CD4-positive, alpha-beta T cell treated with Interleukin-12 subunit alpha and Interleukin-12 subunit beta, for 1 hour (primary cell): ENCODE results near the gene SLX9.

Experiments
- DNase-seq: peaks from one replicate; pipeline ENCODE4 v3.0.0-alpha.2; 2020

Gene SLX9

DNA sequence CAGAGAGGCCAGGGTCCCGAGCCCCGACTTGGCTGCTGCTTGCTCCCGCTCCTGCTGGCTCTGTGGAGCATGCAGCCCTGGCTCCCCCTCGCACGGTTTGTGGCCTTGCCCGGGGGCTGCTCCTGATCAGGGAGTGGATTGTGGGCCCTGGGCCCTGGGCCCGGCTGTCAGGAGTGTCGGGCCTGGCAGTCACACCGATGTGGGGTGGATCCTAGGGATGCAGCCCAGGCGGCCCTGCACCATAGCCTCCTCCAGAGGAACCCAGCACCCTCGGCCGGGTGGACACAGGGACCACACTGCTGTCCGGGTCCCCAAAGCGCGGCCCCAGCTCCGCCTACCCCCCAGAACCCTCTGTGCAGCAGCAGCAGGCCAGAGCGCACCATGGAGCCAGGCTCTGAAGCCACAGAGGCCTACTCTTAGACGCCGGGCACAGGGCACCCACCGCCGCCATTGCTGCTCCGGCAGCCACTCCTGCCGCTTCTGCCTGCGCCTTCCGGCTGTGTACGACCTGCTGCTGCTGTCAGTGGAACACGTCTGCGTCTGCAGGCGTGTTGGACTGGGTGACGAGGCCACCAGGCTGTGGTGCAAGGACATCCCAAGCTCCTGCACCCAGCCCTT, 9.4 kb downstream of the SLX9 start:
- DNase-seq, result no peak

DNA sequence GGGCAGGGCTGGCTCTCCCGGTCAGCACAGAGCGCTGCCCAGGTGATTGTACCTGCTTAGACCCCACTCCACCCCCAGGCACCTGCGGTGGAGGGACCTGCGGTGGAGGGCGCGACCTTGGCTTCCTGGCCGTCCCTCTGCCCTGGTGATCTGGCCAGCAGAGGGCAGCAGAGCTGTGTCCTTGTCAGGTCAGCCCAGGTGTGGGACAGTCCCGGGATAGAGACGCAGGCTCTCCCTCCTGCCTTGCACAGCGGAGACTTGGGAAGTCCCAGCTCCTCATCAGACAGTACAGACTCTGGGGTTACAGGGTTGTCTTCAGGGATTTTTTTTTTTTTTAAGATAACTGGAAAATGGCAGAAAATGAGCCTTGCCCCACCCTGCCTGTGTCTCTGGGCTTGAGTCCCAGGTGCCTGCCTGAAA, 10.0 kb downstream of the SLX9 start:
- peak; percentile 82 for DNase-seq

DNA sequence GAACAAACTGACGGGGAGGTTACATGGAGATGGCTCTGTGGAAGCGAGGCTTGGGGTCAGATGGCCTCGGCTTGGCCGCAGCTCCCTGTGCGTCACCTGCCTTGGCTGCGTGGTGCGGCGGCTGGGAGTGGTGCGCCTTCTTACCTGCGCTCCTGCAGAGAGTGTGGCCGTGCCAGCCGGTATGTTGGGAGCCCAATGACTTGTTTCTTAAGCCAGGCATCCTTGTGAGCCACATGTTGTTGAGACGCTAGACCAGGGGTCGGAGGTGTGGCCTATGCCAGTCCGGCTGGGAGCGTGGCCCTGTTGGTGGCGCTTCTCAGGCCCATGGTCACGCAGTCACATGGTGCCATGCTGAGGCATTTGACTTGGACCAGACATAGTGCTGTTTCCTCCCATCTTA, 10.5 kb downstream of the SLX9 start:
- no peak for DNase-seq

DNA sequence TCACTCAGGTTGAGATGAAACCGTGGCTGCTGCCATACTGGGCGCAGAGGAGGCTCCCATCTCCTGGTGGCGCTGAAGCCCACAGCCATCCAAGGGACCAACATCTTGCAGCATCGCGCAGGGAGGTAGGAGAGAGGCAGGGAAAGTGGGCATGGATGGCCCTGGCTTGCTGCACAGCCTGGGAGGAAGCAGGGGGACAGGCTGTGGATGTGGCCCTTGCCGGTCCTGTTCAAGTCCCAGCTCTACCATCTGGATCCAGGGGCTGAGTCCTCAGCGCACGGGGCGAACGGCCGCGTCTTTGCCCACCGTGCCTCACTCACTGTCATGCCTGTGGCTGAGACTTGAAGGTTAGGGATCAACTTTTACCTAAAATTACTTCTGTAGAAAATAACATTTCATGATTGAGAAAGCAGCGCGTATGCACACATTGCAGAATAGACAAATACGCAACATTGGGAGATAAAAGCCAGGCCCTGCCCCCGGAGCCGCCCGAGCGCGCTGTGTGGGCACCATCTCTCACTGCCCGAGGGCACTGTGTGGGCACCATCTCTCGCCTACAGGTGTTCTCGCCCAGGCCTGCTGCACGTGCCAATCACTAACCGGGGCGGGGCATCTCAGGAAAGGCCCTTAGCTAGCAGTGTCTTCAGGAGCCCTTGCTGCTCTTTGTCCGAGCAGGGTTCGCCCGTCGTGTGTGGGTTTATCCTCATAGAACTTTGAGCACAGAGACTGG, 11.5 kb downstream of the SLX9 start:
- DNase-seq, result no peak

DNA sequence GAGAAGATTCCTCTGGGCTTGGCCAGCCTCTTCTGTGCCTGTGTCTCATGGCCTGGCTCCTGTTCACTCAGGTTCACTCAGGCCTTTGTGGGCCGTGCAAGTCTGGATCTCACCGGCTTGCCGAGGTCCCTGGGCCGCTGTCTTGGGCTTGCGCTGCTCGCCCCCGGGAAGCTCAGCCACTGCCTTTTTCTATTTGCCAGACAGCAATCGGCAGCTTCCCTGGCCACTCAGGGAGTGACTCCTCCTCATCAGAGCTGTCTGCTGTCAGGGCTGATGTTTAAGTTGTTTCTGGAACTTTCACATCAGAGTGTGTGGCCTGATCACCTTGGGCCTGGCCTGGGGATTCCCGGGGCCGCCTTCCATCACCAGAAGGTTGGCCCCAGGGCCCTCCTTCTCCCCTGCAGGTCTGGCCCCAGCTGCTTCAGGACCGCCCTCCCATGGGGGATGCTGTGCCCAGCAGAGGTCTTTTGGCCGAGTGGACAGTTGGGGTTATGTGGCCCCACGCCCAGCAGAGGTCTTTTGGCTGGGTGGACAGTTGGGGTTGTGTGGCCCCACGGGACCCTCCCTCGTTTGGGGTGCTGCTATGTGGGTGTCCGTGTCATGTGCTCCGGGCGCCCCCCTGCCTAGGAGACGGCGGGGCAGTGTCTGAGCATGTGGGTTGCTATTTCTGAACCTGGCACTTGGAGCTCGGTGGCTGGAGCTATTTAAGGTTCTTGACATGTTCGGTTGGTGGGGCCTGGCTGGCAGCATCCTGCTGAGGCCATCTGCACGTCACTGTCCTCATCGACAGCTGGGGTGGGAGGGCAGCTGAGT, 12.5 kb downstream of the SLX9 start:
- no peak for DNase-seq

DNA sequence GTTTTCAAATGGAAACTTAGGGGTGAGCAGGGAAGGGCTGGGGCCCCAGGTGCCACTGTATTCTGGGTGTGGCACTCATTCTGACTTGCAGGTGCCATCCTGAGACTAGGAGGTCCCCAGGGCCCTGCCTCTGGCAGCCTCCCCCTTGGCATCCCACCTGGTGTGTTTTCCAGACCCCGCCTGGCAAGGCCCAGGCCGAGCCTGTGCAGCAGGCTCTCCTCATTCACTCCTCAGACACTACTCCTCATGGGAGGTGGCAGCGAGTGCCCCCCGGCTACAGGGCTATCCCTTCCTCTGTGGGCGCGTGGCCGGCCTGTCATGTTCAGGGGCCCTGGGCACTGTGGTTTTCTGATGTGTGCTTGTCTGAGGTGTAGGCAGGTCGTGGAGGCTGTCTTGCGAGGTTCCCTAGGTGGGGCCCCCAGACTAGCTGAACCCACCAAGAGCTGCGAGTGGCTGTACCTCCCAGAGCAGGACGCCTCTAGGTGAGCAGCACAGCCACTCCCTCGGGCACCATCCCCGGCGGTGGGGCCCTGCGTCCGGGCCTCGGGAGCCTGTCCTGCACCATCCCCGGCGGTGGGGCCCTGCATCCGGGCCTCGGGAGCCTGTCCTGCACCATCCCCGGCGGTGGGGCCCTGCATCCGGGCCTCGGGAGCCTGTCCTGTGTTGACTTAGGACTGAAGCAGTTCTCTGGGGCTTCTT, 13.2 kb downstream of the SLX9 start:
- no peak for DNase-seq

DNA sequence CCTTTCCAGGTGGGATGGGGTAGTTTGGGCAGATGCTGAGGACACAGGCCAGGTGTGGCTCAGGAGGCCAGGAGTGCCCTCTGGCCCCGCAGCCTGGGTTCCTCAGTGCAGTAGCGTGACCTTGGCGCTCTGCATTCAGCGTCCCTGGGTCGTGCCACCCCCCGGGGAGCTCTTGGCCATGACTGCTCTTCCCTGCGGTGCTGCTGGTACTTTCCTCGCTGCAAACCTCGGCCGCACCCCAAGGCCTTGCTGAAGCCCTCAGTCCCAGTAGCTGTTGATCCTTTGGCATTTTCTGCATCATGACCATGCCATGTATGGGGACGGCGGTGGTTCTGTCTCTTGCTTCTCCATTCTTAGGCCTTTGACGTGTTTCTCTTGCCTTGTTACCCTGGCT, 13.8 kb downstream of the SLX9 start:
- DNase-seq, result no peak

DNA sequence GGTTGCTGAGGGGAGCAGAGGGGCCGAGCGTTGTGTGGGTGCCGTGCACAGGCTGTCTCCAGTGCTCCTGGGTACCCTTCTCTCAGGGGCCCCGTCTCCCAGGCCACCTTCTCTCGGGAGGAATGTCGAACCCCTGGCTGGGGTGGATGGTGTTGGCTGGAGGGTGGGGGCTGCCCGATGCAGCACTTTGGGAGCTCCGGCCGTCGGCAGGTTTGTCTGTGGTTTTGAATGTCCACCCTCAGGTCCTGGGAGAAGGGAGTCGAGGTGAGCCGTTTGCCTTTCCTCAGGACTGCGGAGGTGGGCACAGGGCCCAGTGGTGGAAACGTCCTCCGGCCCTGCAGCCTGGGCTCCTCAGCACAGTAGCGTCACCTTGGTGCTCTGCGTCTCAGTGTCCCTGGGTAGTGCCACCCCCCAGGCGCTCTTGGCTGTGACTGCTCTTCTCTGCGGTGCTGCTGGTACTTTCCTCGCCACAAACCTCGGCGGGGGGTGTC, 14.5 kb downstream of the SLX9 start:
- DNase-seq, result no peak

DNA sequence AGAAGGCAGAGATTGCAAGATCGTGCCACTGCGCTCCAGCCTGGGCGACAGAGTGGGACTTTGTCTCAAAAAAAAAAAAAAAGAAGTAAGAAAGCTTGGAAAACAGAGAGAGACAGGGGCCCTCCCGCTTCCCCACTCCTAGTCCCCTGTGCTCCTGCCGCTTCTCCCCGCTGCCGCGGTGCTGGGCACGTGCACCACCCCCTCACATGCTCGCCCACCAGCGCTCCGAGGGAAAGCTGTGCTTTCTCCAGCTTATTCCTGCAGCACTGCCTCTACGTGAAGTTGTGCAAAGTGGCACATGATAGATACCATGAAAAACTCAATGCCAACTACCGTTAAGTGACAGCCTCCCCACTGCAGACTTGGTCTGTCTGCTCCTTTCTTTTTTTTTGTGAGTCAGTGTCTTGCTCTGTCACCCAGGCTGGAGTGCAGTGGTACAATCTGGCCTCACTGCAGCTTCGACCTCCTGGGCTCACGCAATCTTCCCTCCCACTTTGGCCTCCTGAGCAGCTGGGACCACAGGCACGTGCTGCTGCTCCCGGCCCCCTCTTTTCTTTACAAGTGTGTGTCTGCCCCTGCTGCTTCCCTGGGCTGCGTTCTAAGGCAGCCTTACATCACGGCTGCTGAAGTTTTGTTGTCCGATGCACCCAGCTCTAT, 15.4 kb downstream of the SLX9 start:
- DNase-seq, result no peak

DNA sequence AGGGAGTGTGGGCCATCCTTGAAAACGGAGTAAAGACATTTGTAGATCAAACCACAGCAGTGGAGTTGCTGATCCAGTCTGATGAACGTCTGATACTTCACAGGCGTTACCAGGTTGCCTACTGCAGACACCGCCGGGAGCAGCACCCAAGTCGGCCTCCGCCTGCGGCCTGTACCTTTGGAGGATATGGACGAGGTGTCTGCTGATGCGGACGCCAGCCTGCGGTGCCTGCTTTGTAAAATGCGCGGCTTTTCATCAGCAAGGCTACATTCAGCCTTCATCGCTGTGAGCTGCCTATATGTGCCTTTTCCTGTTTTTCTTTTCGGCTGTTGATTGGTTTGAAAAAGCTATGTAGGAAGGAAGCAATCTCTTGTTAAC, 16.0 kb downstream of the SLX9 start:
- DNase-seq, result no peak

DNA sequence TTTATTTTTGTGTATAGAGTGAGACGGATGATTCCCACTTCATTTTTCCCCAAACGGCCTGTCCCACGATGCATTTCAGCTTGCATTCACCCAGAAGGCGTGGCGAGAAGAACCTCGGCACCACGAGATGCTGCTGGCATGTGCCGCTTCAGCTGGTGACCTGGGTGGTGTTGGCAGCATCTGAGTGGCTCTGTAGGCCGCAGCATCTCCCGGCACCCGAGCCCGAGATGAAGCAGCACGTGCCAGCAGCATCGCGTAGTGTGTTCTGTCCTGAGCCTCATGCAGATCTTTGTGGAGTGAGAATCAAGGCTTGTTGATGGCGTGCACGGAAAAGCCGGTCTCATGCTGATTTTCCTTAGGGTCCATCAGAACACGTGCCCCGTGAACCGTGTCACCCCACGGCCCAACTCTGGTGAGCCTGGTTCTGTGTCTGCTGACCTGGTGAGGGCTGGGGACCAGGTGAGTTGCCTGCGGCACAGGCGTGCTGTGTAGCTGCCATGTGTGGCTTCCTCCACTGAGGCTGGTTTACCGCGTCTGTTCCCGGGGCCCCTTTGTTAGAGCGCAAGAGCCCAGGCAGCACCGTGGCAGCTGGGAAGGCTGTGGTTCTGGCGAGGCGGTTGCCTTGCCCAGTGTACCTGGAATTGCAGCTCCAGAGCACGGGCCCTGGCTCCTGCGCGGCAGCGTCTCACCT, 16.7 kb downstream of the SLX9 start:
- DNase-seq, result no peak

DNA sequence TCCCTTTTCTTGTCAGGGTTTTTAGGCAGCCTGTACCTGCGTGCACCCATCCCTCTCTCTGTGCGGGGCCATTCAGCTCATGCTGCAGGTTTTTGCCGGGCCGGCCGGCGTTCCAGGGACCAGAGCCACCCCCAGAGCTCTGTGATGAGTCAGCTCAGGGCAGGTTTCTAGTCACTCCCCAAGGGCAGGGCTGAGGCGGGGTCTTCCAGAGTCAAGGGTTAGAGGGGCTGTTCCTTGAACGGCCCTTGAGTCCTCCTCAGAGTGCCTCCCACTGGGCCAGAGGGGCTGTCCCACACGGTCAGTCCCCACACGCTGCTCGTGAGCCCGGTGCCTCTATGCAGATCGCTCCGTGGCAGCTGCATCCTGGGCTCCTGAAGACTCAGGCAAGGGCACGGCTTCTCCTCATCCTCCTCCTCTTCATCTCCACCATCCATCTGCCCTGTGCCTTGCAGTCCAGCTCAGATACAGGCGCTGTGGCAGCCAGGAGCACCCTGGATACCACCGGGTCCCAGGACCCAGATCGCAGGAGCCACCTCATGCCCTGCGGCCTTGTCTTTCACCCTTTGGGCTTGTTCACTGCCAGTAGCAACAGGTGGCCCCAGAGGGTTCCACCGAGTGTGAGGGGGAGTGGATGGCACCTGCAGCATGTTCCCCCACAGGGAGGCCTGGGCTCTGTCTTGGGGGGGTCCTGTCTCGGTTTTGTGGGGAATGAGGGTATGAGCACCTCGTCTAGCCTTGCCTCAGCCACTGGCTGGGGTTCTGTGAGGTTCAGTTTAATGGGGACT, 17.4 kb downstream of the SLX9 start:
- no peak for DNase-seq

DNA sequence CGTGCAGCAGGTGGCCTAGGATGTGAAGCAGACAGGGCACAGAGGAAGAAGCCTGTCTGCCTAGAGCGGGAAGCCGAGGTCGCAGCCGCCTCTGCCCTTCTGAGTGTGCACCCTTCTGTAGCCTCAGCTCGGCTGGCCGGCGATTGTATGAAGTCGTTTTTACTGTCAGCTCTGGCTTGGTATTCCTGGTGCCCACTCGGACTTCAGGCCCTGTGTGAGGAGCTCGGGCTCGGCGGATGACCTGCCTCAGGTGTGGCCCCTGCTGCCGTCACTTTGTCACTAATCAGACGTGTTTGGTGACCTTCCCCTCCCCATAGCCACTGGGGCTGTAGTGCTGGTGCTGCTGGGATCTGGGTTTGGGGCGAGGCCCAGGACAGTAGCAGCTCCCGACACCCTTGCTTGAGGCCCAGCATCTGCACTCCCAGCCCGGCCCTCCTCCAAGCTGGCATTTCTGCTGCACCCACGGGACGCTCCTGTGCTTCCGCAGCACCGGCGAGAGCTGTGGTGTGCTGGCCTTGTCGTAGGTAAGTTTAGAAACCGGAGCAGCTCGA, 18.1 kb downstream of the SLX9 start:
- no peak for DNase-seq

DNA sequence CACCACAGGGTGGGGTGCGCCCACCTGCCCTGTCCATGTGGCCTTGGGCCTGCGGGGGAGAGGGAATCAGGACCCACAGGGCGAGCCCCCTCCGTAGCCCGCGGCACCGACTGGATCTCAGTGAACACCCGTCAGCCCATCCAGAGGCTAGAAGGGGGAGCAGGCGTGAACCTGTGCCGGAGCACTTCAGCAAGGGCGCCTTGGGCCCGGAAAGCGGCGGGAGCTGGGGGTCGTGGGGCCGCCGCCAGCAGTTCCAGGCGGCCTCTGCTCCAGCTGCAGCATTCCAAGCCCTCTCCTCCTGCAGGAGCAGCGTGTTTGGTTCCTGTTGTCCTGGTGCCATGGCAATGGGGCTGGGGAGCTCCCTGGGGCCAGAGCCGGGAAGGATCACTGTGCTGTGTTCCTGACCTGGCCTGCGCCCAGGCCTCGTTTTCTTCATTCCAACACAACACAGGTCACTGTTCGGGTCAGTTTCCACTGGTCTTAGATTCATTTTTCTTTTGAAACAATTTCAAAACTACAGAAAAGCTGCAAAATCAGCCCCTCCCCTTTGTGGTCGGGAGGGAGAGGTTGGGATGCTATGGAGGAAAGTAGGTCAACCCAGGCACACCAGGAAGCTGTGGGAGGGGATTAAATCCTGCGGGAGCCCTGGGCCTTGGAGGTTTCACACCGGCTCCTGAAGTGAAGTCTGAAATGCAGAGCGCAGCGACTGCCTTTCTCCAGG, 18.8 kb downstream of the SLX9 start:
- DNase-seq, result no peak

DNA sequence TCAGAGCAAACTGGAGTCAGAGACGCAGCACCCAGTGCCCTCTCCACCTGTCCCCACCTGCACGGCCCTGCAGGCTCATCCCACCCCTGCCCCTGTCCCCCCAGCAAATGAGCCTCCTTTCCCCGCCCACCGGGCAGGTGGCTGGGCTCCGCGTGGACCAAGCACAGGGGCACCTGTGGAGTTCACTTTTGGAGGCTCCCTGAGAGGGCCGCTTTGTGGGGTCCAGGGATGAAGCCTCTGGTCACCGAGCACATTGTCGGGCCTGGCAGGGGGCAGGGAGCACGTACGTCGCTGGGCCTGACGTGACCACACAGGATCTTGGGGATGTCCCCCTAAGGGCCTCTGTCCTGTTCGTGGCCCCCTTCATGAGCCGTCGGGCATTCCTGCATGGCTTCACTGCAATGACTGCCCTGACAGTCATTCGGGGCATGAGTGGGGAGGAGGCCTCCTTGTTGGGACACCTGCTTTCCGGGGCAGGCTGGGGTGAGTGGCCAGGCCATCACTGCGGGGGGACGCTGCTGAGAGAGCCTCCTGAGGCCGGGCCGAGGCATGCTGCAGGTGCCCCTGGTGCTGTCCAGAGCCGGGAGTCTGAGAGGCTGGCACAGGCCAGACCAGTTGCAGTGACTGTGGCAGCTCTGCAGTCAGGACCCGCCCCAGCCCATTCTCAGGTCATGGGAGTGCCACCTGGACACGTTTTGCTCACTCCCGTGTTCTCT, 19.7 kb downstream of the SLX9 start:
- no peak for DNase-seq

DNA sequence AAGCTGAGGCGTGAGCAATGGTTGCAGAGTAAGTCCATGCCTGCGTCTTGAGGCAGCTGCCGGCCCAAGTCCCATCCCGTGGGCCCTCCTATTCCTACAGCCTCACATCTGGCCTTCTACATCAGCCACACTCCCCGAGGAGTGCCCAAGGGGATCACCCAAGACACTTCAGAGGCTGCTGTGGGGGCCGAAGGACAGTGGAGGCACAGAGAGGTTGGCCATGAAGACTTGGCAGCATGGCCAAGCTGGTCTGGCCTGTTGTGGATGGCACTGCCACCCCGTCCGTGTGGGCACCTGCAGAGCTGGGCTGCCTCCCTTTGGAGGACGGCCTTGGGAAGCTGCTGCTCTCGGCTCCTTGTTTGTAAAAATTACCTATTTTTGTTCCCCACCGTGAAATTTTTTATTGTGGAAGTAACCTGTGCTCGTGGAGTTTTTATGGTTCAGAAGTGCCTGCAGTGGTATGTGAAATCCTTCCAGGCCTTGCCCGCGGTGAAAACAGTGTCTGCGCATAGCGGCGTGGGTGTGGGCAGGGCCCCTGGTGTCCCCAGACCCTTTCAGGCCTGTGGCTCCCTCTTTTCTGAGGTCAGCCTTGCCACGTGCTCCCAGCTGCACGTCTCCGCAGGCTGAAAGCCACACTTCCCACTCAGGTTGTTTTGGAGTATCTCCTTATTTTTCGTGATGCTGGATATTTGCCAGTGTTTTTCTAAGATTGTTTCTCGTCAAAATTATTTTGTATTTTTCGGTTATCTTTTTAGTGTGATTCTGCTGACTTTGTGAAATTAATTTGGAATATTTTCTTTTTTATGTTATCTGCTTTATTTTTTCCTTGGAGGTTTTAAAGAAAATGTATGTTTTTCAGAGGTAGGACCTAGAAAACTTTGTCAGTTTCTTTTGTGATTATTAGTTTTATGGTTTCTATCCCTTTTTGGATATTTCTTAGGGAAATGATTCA, 20.6 kb downstream of the SLX9 start:
- no peak for DNase-seq

DNA sequence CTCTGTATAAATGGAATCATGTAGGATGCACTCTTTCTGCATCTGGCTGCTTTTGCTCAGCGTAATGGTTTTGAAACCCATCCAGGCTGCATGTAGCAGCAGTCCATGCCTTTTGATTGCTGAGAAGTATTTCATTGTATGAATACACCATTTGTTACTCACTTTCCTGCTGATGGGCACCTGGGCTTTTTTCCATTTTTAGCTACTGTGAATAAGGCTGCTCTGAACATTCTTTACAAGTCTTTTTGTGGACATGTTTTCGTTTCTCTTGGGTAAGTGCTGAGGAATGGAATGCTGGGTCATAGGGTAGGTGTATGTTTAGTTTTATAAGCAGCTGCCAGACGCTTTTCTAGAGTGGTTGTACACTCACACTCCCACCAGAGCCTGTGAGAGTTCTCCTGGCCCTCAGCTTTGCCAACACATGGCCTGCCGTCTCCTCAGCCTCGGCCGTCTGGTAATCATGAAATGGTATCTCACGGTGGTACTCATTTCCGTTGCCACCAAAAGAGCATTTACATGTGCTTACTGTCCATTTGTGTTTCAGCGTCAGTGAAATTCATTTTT, 22.7 kb downstream of the SLX9 start:
- DNase-seq, result no peak

DNA sequence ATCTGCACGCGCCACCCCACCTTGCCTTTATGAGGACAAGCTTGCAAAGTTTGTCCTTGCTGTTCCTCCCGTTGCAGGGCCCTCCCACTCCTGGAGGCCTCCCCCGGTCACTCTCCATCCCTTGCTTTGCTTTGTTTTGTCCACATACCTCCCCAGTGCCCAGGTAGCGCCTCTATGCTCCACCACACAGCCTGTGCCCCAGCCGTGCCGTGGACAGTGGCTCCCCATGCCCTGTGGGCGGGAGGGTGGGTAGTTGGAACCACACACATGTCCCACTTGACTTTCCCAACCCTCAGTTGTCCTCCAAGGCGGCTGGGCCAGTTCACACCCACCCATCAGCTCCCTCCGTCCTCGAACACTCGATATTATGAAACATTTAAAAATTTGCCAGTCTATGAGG, 24.6 kb downstream of the SLX9 start:
- DNase-seq, result no peak
